WTC11 (cell line): Measurements from ENCODE around the gene D2HGDH.

Source experiments
- FOXP1 ChIP-seq: sonication (generic); formaldehyde crosslinking; IDR thresholded peaks from 2 replicates; pipeline ENCODE4 v1.8.0; 2022; ENCODE audit warnings: missing genetic modification reagents, mild to moderate bottlenecking, moderate library complexity, borderline replicate concordance
- NR2C2 ChIP-seq: sonication (generic); formaldehyde crosslinking; IDR thresholded peaks from 2 replicates; pipeline ENCODE4 v1.8.0; 2022; ENCODE audit warnings: mild to moderate bottlenecking, missing genetic modification reagents
- TF ChIP-seq, protein P1 (sequence below): fragments of 200-600 bp; IDR thresholded peaks from 2 replicates; pipeline ENCODE4 v1.8.0; 2022; ENCODE audit warnings: antibody characterized with exemption
- TF ChIP-seq, protein P2 (sequence below): sonication (generic); formaldehyde crosslinking; IDR thresholded peaks from 2 replicates; pipeline ENCODE4 v1.8.0; 2022; ENCODE audit warnings: mild to moderate bottlenecking, missing genetic modification reagents
- TF ChIP-seq, protein P3 (sequence below): fragments of 250-450 bp; sonication (Bioruptor Pico); IDR thresholded peaks from 2 replicates; pipeline ENCODE4 v1.8.0; 2021; ENCODE audit warnings: mild to moderate bottlenecking

DNA sequence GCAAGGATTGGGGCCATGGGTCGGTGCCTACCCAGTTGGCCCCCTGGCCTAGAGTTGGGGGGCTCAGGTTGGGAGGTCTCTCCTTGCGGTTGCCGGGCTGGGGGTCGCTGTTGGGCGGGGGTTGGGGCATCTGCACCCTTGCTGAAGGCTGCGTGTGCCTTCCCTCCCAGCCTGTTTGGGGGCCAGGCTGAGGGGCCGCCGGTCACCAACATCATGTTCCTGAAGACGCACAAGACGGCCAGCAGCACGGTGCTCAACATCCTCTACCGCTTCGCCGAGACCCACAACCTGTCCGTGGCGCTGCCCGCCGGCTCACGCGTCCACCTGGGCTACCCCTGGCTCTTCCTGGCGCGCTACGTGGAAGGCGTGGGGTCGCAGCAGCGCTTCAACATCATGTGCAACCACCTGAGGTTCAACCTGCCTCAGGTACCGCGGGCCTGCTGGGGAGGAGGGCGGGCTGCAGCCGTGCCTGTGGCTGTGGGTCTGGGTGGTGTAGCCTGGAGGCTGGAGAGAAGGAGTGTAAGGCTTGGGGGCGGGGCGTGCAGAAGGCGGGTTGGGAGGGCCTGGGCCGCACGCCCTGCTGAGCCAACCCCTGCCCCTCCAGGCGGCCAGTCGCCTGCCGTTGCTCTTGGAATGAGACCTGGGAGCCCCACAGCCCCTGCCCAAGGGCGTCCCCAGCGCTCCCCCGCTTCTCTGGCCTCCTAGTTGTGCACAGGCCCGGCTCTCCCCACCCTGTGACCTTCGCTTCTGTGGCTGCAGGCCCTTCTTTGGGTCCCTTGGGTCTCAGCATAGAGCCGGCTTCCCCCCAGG, 67.4 kb downstream of the D2HGDH start:
- TF ChIP-seq, protein P1, sequence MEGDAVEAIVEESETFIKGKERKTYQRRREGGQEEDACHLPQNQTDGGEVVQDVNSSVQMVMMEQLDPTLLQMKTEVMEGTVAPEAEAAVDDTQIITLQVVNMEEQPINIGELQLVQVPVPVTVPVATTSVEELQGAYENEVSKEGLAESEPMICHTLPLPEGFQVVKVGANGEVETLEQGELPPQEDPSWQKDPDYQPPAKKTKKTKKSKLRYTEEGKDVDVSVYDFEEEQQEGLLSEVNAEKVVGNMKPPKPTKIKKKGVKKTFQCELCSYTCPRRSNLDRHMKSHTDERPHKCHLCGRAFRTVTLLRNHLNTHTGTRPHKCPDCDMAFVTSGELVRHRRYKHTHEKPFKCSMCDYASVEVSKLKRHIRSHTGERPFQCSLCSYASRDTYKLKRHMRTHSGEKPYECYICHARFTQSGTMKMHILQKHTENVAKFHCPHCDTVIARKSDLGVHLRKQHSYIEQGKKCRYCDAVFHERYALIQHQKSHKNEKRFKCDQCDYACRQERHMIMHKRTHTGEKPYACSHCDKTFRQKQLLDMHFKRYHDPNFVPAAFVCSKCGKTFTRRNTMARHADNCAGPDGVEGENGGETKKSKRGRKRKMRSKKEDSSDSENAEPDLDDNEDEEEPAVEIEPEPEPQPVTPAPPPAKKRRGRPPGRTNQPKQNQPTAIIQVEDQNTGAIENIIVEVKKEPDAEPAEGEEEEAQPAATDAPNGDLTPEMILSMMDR = no peak
- TF ChIP-seq, protein P2, sequence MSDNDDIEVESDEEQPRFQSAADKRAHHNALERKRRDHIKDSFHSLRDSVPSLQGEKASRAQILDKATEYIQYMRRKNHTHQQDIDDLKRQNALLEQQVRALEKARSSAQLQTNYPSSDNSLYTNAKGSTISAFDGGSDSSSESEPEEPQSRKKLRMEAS (CRISPR knock-in tag) = no peak
- no peak for TF ChIP-seq FOXP1
- TF ChIP-seq NR2C2 = no peak
- TF ChIP-seq, protein P3, sequence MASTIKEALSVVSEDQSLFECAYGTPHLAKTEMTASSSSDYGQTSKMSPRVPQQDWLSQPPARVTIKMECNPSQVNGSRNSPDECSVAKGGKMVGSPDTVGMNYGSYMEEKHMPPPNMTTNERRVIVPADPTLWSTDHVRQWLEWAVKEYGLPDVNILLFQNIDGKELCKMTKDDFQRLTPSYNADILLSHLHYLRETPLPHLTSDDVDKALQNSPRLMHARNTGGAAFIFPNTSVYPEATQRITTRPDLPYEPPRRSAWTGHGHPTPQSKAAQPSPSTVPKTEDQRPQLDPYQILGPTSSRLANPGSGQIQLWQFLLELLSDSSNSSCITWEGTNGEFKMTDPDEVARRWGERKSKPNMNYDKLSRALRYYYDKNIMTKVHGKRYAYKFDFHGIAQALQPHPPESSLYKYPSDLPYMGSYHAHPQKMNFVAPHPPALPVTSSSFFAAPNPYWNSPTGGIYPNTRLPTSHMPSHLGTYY (CRISPR knock-in tag) = no peak
